HG02642 (cell line): Measurements from ENCODE around the gene ERN2.
A peak's percentile ranks its signal among the peaks of the same experiment; 100 is the strongest.

Source experiments
- ATAC-seq: cut with Tn5 transposase; IDR thresholded peaks from one replicate; pipeline ENCODE4 v1.9.1; 2021; ENCODE audit warnings: mild to moderate bottlenecking; ENCODE audit not compliant: unreplicated experiment, poor library complexity

Gene ERN2

DNA sequence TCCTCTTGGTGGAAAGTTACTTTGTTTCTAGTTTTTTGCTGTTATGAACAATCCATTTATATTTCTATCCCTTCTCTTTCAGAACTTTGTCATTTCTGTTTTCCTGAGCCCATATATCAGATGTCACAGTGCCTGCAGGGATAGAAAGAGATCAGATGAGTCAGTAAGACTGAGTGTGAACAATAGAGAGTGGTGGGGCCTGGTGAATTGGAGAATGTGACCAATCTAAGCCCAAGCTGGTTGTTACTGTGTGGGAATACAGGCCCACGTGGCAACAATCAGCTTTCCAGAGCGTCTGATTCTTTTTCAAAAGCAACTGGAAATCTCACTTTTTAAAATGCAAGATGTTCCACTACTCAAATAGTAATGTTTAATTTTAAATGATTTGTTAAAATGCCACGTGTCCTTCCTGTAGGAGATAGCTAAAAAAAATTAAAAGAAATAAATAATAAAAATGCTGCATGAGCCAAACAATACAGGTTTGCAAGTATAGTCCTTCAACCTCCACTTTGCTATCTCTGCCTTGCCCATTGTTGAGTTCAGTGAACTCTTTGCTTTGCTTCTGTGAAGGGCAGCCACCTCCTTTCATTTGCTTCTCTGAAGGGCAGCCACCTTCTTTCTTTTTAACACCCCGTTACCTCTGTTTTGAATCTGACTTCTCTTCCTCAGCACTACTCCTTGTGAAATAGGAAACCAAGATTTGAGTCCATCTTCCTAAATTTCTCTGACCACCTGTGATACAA is 62.2 kb downstream of the ERN2 start:
- no peak for ATAC-seq

GRCh38 chr16:23642246-23642774 is 70.7 kb downstream of the ERN2 start:
- ATAC-seq, result no peak

GRCh38 chr16:23640931-23641765 is 71.9 kb downstream of the ERN2 start, which contains the start of the genes DCTN5 and PALB2:
Gene DCTN5 (plus strand): TSS chr16:23641466. CDS start chr16:23641543, 77 bp downstream.
Gene PALB2 (minus strand): TSS chr16:23641310. CDS start chr16:23641157, 153 bp downstream.
- ATAC-seq, result peak; percentile 98

DNA sequence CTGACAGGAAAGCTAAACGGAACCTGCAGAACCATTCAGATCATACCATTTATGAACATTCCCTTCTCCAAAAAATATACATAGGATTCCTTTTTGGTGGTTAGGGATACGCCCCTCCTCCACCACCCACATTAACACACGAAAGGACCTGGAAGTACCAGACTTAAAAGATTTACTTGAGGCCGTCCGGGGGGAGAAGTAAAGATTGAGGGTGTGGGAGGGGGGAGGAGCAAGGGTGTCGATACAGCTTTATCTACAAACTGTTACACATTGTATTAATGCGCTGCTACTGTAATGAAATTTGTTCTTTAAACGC is 72.4 kb downstream of the ERN2 start:
- ATAC-seq, result no peak
